ENCODE measurements around the gene DNAH11.

- TF ChIP-seq CTCF (IDR thresholded peaks at IDR 0.05) (no peak), POLR2AphosphoS5 (IDR thresholded peaks at IDR 0.05) (no peak), POLR2A (IDR thresholded peaks at IDR 0.05) (no peak)
Measured at GRCh38 chr7:21708096-21708495, 165.3 kb downstream of the DNAH11 start.

Measured in prostate gland (tissue), 2 donors.